NCI-H82 (cell line): Measurements from ENCODE around the gene IL20RA.
"Not testable (repeated sequence)": the region's sequence is repeated elsewhere in the genome, so short reads cannot be mapped to it uniquely, and the experiment has no call there.

ENCODE experiments used
- DNase-seq: peaks from one replicate; lab custom pipeline; 2025; lab: John Stamatoyannopoulos, UW

IL20RA gene, protein sequence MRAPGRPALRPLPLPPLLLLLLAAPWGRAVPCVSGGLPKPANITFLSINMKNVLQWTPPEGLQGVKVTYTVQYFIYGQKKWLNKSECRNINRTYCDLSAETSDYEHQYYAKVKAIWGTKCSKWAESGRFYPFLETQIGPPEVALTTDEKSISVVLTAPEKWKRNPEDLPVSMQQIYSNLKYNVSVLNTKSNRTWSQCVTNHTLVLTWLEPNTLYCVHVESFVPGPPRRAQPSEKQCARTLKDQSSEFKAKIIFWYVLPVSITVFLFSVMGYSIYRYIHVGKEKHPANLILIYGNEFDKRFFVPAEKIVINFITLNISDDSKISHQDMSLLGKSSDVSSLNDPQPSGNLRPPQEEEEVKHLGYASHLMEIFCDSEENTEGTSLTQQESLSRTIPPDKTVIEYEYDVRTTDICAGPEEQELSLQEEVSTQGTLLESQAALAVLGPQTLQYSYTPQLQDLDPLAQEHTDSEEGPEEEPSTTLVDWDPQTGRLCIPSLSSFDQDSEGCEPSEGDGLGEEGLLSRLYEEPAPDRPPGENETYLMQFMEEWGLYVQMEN

DNA sequence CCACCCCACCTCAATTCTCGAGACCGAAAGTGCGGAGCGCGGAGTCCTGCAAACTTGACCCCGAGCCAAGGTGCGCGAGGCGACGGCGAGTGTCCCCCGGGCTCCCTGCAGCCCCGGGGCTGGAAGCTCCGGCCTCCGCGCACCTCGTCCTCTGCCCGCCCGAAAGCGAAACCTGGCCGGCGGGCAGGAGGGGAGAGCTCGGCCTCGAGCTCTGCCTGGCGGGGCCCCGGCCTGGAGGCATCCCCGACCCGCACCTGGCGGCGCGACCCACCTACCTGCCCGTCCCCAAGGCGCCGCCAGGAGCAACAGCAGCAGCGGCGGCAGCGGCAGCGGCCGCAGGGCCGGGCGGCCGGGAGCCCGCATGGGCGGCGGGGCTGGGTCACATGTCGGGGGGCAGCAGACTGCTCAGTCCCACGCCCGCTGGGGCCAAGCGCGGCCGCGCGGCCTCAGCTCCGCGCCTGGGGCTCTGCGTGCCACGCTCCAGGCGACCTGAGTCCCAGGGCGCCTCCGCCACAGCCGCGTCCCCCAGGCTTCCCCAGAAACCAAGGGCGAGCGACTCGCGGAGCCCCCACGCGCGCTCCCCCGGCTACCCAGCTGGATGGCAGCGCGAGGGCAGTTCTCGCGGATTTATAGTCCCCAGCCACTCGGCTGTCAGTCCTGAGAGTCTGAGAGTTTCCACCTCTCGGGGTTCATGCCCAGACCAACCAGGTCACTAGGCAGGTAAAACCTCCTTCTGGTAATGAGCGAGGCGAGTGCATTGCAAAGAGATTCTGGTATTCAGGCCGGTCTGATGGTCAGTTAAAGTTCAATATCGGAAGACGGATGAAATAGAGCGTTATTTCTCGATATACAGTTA lies at the start of gene IL20RA:
IL20RA (minus strand) TSS at position 600 of the 856 bp plus-strand sequence; CDS start at position 363, 237 bp downstream.
- DNase-seq, result no peak

DNA sequence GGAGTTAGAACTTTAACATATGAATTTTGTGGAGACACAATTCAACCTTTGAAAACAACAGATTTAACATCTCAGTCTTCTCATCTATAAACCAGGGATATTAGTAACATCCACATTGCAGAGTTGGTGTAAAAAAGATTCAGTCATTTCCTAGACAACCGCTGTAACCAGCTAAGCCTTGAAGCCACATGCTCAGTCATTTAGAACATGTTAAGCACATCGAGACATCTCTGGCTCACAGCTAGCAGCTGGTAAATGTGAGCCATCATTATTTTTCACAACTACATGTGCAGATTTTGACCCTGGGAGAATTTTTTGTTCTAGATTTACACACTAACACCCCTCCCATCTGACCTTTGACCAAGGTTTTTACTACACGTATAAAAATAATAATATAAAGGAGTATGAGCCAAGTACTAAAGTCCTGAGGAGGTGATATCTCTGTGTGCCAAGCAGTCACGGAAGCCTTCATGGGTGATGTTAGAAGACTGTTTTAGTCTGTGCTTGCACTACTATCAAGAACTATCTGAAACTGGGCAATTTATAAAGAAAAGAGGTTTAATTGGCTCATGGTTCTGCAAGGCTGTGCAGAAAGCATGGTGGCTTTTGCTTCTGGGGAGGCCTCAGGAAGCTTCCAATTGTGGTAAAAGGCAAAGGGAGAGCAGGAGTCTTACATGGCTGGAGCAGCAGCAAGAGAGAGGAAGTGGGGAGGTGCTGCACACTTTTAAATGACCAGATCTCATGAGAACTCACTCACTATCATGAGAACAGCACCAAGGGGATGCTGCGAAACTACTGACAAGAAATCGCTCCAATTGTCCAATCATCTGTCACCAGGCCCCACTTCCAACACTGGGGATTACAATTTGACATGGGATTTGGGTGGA lies 48.7 kb upstream of the IL20RA start:
- DNase-seq, result peak; percentile 10

DNA sequence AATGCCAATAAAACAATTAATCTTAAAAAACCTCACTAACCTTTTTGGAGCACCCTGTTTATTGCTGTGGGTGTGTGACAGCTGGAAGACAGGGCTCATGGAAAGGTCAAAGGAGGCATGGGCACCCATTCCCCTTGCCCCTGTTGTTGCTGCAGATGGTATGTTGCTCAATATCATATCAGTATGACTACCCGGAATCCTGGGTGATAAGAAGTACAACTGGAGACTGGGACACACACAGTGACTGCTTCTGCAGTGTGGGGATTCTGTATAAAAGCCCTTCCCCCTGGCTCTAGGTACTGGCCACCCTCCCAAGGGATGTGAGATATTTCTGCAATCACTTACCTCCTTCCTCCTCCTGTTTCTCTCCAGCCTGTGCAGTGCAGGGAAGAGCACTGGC lies 47.3 kb upstream of the IL20RA start:
- no peak for DNase-seq

DNA sequence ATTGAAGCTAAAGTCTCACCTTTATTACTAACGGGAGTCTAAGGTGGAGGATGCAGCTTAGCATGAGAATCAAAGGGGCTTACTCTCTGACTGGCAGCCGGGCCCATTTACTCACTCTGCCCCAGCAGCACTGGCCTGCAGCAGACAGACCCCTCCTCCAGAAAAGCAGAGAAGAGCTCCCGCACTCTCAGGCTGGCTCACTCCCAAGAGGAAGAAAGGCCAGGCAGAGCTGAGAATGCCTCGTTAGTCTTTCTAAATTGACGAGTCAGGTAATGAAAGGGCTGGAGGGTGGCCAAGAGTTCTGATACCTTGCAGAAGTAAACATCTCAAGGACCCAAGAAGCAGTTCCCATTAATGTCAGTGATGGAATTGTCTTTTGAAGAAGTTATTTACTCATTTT lies 44.5 kb upstream of the IL20RA start:
- no peak for DNase-seq

DNA sequence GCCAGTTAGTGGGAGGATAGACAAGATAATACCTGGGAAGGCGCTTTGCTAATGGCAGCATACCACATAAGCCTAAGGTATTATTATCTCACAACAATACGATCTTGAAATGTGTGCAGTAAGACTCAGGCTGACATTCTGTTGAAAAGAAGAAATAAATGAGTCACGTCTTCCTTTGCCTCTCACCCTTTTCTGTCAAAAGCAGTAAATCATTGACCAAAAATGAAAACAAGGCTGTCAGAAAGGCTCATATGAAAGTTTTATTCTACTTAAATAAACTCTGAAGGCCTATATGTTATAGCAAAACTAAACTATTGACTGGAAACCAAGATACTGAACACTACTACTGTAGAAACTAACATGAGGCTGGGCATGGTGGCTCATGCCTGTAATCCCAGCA lies 43.1 kb upstream of the IL20RA start:
- no peak for DNase-seq

DNA sequence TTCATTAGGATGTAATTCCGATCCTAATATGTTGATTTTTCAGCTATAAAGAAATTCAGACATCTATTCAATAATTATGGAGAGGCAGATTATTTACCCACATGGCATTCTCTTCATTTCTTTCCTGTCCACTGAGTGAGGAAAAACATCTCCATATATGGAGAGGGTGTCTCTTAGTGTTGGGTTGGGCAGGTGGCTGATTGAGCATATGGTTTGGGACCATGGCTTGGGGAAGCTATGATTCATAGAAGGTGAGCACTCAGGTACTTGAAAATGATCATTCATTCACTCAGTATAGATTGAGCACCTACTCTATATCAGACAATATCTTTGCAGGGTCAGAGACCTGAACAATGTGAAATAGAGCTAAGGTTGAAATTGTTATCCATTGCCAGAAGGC lies 41.3 kb upstream of the IL20RA start:
- no peak for DNase-seq

DNA sequence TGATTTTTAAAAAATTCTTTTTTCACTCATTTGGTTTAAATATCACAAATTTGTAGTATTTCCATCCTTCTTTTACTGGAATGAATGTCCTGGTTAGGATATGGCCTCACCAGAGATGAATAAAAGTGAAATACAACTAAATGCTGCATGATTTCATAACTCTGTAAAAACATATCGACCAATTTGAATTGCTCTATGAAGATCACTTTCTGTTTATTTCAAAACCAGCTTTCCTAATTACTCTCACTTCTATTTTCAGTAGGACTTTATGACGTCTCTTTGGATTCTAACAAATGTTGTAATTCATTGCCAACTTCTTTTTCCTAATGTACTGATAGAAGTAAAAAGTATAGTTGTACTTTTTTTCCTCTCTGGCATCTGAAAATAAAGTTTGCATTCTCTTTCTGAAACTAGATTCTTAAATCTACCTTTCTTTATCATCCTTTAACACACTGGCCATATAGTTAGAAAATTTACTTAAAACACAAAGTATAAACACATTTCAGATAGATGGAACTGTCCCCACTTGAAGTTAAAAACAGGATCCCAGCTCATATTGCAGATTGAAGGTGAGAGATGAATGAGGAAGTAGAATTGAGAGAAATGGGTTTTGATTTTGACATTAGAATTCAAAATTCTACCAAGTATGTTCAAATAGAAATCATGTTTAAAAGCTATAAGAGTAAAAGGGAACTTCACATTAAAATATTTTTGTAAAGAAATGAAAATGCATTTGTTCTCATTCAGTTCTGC lies 40.3 kb upstream of the IL20RA start:
- no peak for DNase-seq

DNA sequence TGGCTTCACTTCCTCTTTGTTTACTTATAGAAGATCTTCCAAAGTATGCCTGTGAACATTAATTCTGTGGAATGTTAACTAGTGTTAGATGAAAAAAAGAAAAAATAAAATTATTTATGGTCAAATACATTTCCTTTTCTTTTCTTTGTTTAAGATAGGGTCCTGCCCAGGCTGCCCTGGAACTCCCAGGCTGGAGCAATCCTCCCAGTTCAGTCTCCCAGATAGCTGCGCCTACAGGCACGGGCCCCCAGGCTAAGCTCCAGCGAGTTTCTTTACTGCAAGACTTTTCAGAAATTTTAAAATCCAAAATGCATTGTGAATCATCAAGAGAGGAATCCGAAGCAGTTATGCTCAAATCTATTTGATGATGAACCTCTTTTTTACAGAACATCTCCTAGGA lies 39.3 kb upstream of the IL20RA start:
- DNase-seq, result no peak

DNA sequence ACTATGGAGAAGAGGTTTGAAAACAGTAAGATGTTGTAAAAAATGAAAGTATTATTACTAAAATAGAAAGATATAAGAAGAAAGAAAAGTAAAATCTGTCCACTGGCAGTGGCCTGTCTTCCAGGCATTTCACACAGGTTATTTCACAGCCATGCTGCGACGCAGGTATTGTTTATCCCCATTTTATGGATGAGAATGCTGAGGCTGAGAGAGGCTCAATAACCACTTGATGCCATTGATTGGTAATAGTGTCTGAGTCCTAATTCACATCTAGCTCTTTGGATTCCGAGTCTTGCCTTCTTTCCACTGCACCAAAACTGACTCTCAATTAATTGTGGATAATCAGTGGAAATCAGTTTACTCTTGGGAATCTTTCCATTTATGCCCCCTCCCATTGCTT lies 37.2 kb upstream of the IL20RA start:
- DNase-seq, result no peak

DNA sequence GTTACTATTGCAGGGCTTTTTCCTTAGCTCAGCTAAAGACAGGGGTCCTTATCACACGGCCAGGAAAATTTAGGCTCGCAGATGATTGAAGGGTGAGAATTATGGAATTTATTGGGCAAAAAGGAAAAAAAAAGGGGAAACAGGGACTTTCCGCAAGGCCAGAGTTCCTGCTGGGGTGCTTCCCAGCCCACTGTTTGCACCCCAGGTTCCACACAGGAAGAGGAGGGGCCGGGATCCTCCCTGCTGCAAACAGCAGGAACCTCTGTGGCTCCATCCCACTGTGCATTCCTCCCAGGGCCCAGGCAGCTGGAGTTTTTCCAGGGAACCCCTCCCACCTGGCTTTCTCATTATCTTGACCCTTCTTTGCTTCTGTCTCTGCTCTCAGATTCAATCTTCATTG lies 35.9 kb upstream of the IL20RA start:
- DNase-seq, result no peak

DNA sequence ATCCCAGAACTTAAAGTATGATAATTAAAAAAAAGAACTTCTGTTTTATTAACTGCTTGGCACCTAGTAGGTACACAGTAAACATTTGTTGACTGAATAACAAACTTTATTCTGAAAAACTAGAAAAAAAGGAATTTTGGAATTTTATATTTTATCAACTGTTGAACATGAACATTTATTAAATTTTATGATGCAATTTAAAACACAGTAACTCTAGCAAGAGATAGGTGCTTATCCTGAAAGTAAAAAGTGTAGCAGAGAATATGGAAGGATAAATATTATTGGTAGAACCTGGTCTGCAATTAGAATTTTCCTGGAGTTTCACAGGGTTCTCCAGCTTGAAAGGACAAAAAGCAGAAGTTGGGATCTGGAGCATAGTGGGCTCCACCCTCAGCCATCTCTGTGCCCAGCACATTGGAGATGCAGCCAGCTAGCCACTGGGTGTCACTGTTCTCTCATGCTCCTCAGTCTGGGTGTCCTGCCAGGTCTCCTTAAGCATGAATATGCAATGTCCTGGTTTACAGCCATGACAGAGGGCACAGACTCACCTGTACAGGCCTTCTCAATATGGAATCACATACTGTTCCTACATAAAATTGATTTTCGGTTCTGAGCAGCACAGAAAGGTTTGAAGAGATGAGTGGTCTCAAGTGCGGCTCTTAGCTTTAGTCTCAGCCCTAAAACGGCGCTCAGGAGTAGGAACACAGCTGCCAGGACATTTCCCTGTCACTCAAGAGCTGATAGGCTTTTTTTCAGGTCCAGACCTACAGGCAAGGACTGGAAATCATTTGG lies 31.7 kb upstream of the IL20RA start:
- peak; percentile 87 for DNase-seq

DNA sequence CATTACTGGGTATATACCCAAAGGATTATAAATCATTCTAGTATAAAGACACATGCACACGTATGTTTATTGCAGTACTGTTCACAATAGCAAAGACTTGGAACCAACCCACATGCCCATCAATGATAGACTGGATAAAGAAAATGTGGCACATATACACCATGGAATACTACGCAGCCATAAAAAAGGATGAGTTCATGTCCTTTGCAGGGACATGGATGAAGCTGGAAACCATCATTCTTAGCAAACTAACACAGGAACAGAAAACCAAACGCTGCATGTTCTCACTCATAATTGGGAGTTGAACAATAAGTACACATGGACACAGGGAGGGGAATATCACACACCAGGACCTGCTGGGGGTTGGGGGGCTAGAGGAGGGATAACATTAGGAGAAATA lies 31.0 kb upstream of the IL20RA start:
- not testable (repeated sequence) for DNase-seq

DNA sequence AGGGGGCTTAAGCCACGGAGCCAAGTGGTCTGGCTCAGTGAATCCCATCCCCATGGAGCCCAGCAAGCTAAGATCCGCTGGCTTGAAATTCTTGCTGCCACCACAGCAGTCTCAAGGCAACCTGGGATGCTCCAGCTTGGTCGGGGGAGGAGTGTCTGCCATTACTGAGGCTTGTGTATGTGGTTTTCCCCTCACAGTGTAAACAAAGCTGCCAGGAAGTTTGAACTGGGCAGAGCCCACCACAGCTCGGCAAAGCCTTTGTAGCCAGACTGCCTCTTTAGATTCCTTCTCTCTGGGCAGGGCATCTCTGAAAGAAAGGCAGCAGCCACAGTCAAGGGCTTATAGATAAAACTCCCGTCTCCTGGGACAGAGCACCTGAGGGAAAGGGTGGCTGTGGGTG lies 25.5 kb upstream of the IL20RA start:
- no peak for DNase-seq

DNA sequence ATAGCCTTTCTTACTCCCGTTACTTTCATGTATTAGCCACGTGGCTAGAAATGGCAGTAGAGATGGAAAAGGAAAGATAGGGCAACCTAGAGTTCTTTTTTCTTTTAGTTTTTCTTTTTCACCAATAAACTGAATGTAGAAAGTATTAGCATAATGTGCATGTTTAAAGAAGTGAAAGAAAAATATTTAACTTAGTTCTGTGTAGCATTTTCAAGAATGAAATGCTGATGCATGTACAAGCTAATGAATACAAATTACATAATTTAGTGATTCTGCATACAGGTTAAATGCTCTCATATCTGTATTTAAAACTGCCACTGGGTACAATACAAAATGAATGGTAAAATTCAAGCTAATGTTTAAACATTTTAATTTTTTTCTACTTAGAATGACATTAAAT lies 22.6 kb upstream of the IL20RA start:
- DNase-seq, result no peak

DNA sequence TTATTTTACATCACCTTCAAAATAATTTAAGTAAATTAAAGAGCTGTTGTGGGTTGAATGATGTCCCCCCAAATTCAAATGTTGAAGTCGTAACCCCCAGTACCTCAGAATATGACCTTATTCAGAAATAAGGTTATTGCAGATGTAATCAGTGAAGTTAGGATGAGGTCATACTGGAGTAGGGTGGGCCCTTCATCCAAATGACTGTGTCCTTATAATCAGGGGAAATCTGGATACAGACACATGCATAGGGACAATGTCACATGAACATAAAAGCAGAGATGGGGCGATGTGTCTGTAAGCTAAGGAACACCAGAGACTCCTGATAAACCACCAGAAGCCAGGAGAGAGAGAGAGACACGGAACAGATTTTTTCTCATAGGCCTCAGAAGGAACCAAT lies 13.3 kb upstream of the IL20RA start:
- no peak for DNase-seq

DNA sequence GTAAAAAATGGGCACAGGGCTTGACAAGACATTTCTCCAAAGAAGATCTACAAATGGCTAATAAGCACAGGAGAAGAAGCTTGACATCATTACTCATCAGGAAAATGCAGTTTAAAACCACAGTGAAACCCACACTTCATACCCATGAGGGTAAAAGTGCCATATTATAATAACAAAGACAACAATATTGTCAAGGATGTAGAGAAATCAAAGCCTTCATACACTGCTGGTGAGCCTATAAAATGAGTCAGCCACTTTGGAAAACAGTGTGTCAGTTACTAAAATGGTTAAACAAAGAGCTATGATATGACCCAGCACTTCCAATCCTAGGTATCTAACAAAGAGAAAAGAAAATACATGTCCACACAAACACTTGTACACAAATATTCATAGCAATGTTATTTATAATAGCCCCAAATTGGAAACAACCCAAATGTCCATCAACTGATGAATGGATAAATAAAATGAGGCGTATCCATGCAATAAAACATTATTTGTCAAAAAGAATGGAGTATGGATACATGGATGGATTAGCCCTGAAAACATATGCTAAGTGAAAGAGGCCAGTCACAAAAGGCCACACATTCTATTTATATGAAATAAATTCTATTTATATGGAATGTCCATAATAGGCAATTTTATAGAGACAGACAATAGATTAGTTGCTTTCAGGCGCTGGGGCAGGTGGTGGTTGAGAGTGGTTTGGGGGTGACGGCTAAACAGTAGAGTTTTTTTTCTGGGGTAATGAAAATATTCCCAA lies 11.5 kb upstream of the IL20RA start:
- no peak for DNase-seq

DNA sequence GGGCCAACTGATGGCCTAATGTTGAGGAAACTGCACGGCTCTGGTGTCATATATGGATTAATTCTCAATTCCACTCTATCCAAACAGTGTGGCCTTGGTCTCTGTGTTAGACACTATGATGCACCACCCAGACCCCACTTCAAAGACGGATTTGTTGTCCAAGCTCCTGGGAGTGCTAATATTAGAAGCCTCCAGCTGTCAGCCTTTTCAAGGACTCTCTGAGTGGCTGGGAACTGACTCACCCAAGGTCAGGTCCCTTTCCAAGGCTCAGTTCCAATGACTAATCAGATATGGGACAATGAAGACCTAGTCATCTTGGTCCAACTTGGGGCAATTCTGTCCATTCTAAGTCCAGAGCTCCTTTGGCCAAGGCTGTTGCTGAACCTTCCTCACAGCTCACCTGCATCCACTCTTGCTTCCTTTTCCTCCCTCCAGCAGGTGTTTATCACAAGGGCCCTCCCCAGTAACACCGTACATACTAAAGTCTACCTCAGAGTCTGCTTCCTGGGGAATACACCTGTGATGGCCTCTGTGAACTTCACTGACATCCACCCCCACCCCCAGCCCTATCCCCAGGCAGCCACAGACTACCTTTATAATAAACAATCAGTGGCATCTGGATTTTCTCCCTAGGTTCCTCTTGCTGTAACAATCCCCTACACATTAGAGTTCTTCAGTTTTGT lies 7.2 kb upstream of the IL20RA start:
- peak; percentile 30 for DNase-seq

DNA sequence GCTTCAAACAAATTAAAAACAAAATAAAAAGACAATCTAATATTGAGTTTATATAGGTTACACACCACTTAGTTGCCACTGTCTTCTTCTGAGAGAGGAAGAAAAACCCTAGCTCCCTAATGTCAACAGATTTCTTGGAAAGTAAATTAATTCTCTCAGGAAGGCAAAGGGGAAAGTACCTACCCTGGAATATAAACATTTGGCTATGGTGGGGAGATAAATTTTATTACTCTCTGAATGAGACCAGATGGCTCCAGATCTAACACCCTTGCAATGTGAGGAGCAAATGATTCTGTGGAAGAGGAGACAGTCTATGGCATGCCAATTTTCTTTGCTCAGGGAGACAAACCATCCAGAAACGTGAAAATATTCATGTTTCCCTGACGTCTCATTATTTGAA lies 4.3 kb upstream of the IL20RA start:
- no peak for DNase-seq

DNA sequence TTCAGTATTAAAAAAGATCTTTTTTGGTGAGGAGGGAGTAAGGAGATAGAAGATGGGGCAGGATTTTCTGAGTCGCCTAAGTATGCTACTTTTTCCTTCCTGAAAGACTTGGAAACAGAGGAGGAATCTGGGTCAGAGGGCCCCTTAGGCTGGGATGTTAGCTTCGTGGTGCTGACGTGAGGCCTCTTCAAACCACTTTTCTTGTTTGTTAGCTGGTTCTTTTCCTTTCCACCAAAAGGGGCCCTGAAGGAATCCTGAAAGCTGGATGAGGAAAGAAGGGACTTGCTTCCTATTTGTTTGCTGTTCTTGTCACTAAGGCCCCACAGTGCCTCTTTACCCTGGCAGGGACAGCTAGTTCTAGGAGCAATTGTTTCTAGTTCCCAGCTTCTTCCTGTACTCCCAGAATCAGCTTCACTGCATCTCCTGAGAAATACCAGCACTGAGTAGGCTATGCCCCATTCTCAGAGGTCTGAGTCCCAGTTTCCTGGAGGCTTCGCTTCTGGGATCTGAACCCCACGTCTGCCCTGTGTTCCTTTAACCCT lies 2.2 kb upstream of the IL20RA start:
- no peak for DNase-seq
